ENCODE data around the gene SYTL2.
"Not testable (repeated sequence)": the region's sequence is repeated elsewhere in the genome, so short reads cannot be mapped to it uniquely, and the experiment has no call there.

SYTL2 gene

DNA sequence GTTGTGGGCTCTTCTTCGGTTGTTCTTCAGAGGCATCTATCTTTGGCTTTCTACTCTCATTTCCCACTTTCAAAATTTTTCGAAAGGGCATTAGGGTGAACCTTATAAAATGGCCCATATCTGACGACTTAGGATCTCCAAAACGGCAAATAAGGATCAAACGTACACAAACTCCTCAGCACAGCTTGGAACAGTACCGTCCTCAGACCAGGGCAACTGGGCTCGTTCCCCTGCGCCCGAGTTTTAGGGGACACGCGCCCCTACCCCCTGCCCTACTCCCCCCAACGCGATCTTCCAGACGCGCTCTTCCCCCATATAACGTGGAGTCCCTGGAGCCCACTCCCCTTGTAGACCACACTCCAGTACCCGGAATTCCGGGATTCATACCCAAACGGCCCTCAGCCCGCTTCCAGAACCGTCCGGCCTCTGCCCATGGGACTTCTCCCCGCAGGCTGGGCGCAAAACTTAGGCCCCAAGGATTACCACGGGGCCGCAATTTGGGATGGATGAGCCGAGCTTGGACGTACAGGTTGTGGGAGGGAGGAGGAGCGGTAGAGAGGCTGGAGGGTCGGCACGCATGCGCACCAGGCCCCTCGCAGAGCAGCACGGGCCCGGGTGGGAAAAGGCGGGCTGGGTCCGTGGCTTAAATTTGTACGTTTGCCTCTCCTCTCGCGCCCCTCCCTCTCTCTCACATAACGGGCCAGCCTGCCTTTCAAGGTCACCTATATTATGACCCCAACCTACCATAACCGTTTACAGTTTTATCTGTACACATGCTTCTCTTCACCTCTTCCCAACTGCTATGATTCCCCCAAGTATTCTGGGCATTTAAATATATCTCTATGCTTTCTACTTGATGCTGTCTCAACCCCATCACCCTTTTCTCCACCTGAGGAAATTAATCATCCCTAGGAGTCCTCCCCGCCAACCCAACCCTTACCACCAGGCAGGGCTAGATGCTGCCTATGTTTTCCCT lies 128.3 kb downstream of the SYTL2 start:
- DNase-seq, result peak; percentile 5

DNA sequence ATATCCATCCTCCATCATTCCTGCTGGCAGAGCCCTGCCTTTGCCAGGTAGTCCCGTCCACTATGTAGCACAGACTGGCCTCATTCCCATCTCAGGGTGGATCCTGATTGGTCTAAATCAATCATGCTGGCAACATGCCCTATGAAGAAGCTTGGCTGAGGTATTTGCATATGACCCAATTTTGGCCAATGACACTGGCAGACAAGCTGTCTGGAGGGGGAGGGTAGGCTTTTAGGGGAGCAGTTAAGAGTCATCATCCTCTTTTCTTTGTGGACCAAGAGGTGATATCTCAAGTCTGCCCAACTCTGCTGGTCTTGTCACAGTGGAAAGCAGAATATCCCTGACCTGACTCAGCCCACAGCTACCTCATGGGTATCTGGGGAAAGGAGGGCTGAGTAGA lies 130.0 kb downstream of the SYTL2 start:
- no peak for DNase-seq

- no peak for DNase-seq
Measured at GRCh38 chr11:85679576-85679975, 131.4 kb downstream of the SYTL2 start.

DNA sequence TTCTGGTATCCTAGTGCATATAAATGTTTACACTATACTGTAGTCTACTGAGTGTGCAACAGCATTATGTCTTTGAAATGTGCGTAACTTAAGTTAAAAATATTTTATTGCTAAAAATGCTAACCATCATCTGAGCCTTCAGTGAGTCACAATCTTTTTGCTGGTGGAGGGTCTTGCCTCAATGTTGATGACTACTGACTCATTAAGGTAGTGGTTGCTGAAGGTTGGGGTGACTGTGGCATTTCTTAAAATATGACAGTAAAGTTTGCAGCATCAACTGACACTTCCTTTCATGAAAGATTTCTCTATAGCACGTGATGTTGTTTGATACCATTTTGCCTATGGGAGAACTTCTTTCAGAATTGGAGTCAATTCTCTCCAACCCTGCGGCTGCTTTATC lies 137.5 kb downstream of the SYTL2 start:
- DNase-seq, result no peak

DNA sequence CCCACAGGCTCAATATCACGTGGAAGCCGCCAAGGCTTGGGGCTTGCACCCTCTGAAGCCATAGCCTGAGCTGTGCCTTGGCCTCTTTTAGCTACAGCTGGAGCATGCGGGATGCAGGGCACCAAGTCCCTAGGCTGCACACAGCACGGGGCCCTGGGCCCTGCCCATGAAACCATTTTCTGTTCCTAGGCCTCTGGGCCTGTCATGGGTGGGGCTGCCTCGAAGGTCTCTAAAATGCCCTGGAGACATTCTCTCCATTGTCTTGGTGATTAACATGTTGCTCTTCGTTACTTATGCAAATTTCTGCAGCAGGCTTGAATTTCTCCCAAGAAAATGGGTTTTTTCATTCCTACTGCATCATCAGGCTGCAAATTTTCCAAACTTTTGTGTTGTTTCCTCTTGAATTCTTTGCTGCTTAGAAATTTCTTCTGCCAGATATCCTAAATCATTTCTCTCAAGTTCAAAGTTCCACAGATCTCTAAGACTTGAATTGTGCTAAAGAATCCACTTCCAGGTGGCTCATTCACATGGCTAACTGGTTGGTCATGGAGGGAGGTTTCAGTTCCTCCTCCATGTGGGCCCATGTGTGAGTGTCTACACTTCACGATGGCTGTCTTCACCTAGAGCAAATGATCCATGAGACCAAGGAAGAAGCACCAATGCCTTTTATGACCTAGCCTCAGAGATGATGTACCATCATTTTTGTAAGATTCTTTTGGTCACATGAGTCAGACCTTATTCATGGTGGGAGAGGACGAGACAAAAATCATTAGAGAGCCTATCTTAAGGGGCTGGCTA lies 138.6 kb downstream of the SYTL2 start:
- DNase-seq, result no peak

GRCh38 chr11:85670949-85671663 lies 139.8 kb downstream of the SYTL2 start:
- DNase-seq, result not testable (repeated sequence)

DNA sequence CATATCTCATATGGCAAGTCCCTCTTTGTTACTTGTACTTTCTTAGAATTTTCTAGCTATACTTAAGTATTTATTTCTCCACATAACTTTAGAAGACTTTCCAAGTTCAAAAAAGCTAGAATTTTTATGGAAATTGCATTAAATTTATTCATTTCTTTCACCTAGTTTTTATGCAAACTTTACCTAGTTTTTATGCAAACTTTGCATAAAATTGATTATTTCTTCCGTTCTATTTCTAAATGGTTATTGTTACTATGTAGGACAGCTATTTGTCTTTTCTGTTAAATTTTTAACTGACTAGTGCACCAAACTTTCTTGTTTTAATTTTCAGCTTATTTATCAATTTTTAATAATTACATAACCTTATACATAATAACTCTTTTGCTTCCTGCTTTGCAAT lies 142.8 kb downstream of the SYTL2 start:
- DNase-seq, result no peak

DNA sequence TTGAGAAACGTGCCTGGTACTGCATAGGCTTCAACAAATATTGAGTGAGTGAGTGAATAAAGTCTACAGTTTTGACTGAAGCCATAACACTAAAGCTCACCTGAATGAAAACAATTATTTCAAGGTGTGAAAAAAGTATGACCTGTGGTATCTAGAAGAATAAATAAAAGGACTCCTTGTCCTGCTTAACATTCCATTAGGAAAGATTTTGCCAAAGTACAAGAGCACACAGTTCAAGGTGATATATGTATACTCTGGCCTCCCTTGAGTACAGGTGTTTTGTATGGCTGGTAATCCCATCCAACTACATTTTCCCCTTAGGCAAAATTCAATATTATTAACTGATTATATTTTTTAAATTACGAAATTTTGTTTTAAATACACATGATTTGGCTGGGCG lies 144.3 kb downstream of the SYTL2 start:
- DNase-seq, result no peak

- DNase-seq, result no peak
Measured at GRCh38 chr11:85665733-85666132, 145.2 kb downstream of the SYTL2 start.

GRCh38 chr11:85664615-85665481 lies 146.1 kb downstream of the SYTL2 start, which contains the start of gene CREBZF:
TSS of gene CREBZF (minus strand) at chr11:85665129. CDS start at chr11:85664875, 254 bp downstream.
- peak; percentile 82 for DNase-seq

GRCh38 chr11:85663753-85664614 lies 147.0 kb downstream of the SYTL2 start:
- peak; percentile 10 for DNase-seq

GRCh38 chr11:85663080-85663752 lies 147.7 kb downstream of the SYTL2 start:
- DNase-seq, result no peak

- no peak for DNase-seq
Measured at GRCh38 chr11:85661972-85662664, 148.8 kb downstream of the SYTL2 start.

DNA sequence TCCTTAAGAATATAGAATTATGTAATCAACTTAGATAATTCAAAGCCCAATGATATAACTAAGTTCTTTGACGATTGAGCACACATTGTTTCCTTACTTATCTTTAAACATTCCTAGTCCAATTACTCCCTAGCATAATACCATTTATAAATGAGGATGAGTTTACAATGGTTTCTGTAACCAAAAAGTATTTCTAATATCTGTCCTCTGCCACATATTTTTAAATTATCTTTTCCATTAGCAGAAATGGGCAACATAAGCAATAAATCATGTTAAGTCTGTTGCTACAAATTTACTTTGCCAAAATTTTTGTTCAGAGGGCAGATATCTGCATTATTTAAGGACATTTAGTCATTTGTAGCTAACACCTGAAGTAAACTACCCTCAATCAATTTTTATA lies 152.8 kb downstream of the SYTL2 start:
- DNase-seq, result no peak

GRCh38 chr11:85656777-85657176 lies 154.2 kb downstream of the SYTL2 start:
- no peak for DNase-seq

- not testable (repeated sequence) for DNase-seq
Measured at GRCh38 chr11:85654343-85654742, 156.6 kb downstream of the SYTL2 start.

DNA sequence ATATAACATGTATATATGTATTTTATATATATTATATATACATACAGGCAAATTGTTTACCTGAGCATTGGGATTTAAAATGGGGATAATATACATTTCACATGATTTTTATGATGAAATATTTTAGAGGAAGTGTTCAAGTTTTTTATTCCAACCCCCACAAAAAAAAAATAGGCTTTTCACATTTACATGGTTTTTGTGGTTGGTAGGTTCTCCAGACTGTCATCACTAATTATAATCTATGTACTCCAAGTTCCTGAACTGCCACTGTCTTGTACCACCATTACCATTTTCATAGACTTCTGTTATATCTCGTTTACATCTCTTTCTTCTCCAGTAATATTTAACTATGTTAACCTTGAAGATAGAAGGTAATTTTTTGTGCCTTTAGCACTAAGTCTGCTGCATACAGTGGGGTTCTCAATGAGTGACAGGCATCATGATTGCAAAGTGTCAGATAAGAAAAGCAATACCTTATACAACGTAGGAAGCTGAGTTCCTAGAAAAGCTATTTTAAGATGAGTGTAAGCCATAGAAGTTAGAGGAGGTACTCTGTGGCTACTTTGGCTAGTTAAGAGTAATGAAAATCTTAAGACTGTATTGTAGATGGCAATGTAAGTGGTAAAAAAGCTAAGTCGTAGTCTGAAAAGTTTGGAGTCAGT lies 158.0 kb downstream of the SYTL2 start:
- DNase-seq, result no peak

DNA sequence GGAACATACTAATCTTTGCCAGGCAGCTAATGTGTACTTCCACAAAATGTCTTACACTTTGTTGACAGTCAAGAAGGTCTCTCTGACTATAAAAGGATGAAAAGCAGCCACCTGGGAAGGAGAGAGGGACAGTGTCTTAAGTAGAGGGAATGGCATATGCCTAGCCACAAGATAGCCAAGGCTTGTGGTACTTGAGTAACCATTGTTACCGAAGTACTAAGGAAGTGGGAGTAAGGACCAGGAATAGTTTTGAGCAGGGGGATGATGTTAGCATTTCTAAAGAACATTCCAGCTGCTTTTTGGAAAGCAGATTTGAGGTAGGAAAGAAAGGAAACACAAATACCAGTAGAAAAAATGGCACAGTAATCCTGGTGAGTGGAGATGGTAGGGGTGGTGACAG lies 159.8 kb downstream of the SYTL2 start:
- DNase-seq, result no peak

DNA sequence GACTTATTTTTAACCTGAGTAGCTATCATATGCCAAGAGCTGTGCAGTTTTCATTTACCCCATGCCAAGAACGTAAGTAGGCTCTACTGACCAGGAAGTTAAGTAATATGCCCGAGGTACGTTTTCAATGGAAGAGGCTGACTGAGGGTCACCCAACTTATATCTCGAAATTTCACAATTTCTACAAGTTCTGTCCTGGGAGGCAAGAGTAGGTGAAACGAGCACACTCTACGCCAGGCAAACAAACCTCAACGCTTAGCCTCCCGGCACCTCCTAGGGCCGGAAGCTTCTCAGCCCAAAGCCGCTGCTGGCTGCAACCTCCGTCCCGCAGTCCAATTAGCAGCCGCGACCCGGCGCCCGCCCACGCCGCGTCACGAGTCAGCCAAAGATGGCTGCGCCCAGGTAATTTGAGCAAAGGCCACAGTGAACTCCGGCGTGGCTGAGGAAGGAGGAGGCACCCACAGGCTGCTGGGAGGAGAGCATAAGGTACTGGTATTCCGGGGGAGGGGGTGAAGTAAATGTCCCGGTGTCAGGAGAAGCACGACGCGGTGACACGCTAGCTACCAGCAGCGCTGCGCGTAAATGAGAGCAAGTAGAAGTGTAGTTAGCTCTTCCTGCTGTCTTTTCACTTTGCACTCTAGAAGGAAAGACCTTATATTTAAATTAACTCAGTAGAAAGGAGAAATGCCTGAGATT lies 163.2 kb downstream of the SYTL2 start, which contains the start of gene TMEM126A:
TSS of gene TMEM126A (plus strand) at position 364 of the 696 bp plus-strand sequence. CDS start 2,289 bp downstream, outside the sequence.
- DNase-seq, result peak; percentile 73

Measured in NCI-H187 treated with DMSO at 0.1 percent for 48 hours (cell line).